Measurements from ENCODE around the gene MAP3K5.
A peak's percentile ranks its signal among the peaks of the same experiment; 100 is the strongest.

The MAP3K5 gene

GRCh38 chr6:136646377-136646776 is 145.9 kb downstream of the MAP3K5 start:
- no peak for TF ChIP-seq CTCF (IDR thresholded peaks at IDR 0.05; ENCODE audit: insufficient read depth, low read length, poor library complexity, severe bottlenecking)
- TF ChIP-seq EZH2phosphoT487 (conservative IDR thresholded peaks at IDR 0.05; ENCODE audit: low read length): no peak
- H3K27me3 ChIP-seq (ENCODE audit: low read length): no peaks in the 10 kb centered on the region

GRCh38 chr6:136644597-136644952 is 147.7 kb downstream of the MAP3K5 start:
- Histone ChIP-seq H2AFZ (ENCODE audit: low read depth, low read length, severe bottlenecking) (no peak overlapping the region), H3K4me2 (ENCODE audit: low read depth, low read length, poor library complexity, severe bottlenecking) (no peak overlapping the region), H3K27ac (ENCODE audit: low read depth, low read length) (no peak overlapping the region), H3K79me2 (ENCODE audit: insufficient read depth, low read length) (no peaks in the 10 kb centered on the region), H3K36me3 (ENCODE audit: low read length) (no peaks in the 10 kb centered on the region), H4K20me1 (ENCODE audit: low read depth, low read length) (no peaks in the 10 kb centered on the region), H3F3A (ENCODE audit: insufficient read depth) (no peaks in the 10 kb centered on the region), H3K27me3 (ENCODE audit: low read length) (no peaks in the 10 kb centered on the region), H3K9ac (ENCODE audit: low read length) (no peak overlapping the region), H3K9me3 (ENCODE audit: insufficient read depth, low read length) (no peaks in the 10 kb centered on the region), H3K9me2 (replicated peaks; ENCODE audit: insufficient read depth, low read length) (no peaks in the 10 kb centered on the region), H3K4me3 (ENCODE audit: insufficient read depth, low read length, poor library complexity, severe bottlenecking) (no peak overlapping the region)
- TF ChIP-seq CTCF (IDR thresholded peaks at IDR 0.05; ENCODE audit: insufficient read depth, low read length, poor library complexity, severe bottlenecking) (no peak), EZH2phosphoT487 (conservative IDR thresholded peaks at IDR 0.05; ENCODE audit: low read length) (no peak)

More at GRCh38 chr6:136646377-136646776, 145.9 kb downstream of the MAP3K5 start:
- Histone ChIP-seq H3F3A (ENCODE audit: insufficient read depth) (no peaks in the 10 kb centered on the region), H3K9ac (ENCODE audit: low read length) (no peak overlapping the region), H3K79me2 (ENCODE audit: insufficient read depth, low read length) (no peaks in the 10 kb centered on the region), H3K27ac (ENCODE audit: low read depth, low read length) (no peak overlapping the region), H3K36me3 (ENCODE audit: low read length) (no peaks in the 10 kb centered on the region), H4K20me1 (ENCODE audit: low read depth, low read length) (no peaks in the 10 kb centered on the region), H3K9me3 (ENCODE audit: insufficient read depth, low read length) (no peaks in the 10 kb centered on the region), H2AFZ (ENCODE audit: low read depth, low read length, severe bottlenecking) (no peak overlapping the region), H3K4me2 (ENCODE audit: low read depth, low read length, poor library complexity, severe bottlenecking) (no peak overlapping the region), H3K9me2 (replicated peaks; ENCODE audit: insufficient read depth, low read length) (no peaks in the 10 kb centered on the region), H3K4me3 (ENCODE audit: insufficient read depth, low read length, poor library complexity, severe bottlenecking) (no peak overlapping the region)

- H3K9ac ChIP-seq (ENCODE audit: low read length): no peak overlapping the region
- H2AFZ ChIP-seq (ENCODE audit: low read depth, low read length, severe bottlenecking): no peak overlapping the region
- no peaks in the 10 kb centered on the region for H3K79me2 ChIP-seq (ENCODE audit: insufficient read depth, low read length)
- H3K9me2 ChIP-seq (replicated peaks; ENCODE audit: insufficient read depth, low read length): no peaks in the 10 kb centered on the region
- H3K36me3 ChIP-seq (ENCODE audit: low read length): no peaks in the 10 kb centered on the region
- no peaks in the 10 kb centered on the region for H3K27me3 ChIP-seq (ENCODE audit: low read length)
- H4K20me1 ChIP-seq (ENCODE audit: low read depth, low read length): no peaks in the 10 kb centered on the region
- no peak overlapping the region for H3K4me3 ChIP-seq (ENCODE audit: insufficient read depth, low read length, poor library complexity, severe bottlenecking)
- H3K27ac ChIP-seq (ENCODE audit: low read depth, low read length): no peak overlapping the region
- H3K9me3 ChIP-seq (ENCODE audit: insufficient read depth, low read length): no peaks in the 10 kb centered on the region
- H3F3A ChIP-seq (ENCODE audit: insufficient read depth): no peaks in the 10 kb centered on the region
- no peak for TF ChIP-seq EZH2phosphoT487 (conservative IDR thresholded peaks at IDR 0.05; ENCODE audit: low read length)
- peak; percentile 72 for TF ChIP-seq CTCF (IDR thresholded peaks at IDR 0.05; ENCODE audit: insufficient read depth, low read length, poor library complexity, severe bottlenecking)
- no peak overlapping the region for H3K4me2 ChIP-seq (ENCODE audit: low read depth, low read length, poor library complexity, severe bottlenecking)
These were observed 148.3 kb downstream of the MAP3K5 start for GRCh38 chr6:136643850-136644596.
